HL-60 (cell line): ENCODE results near the gene SIX1.

ENCODE experiments used
- POLR2AphosphoS5 ChIP-seq: IDR thresholded peaks from 2 replicates; pipeline ENCODE4 v1.6.1; 2012; ENCODE audit warnings: low read depth
- TF ChIP-seq, protein P1 (sequence below): IDR thresholded peaks from one replicate; pipeline ENCODE4 v1.5.1; 2011; ENCODE audit warnings: low read length, control low read depth, inconsistent platforms; ENCODE audit not compliant: insufficient read depth

DNA sequence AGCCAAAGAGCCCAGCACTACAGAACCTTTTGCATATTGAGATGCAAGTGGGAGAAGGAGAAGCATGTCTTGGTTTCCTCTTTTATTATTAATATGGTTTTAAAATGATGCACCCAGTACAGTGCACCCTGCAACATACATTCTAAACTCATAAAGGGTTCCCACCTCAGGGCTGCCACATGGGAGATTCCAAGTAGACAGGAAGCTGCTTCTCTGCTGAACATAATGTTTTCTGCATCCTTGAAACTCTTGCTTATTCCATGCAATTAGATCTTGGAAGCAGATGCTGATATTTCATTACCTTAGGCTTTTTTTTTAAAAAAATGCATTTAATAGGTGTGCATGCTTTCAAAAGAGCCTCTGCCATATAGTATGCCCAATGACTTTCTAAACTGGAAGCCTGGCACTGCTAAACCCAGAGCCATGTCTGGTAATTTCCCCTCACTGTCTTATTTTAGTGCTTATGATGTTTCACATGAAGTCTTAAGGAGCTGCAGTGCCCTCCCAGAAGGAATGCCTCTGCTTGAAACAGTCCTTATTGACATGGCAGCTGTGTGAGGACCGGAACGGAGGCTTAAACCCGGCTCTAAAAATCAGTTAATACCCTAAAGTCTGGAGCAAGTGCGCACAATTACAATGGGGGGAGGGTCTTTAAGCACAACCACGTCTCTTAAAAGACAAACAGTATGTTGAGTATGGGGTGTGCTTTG lies 2.0 kb upstream of the SIX1 start:
- no peak for TF ChIP-seq POLR2AphosphoS5
- TF ChIP-seq, protein P1, sequence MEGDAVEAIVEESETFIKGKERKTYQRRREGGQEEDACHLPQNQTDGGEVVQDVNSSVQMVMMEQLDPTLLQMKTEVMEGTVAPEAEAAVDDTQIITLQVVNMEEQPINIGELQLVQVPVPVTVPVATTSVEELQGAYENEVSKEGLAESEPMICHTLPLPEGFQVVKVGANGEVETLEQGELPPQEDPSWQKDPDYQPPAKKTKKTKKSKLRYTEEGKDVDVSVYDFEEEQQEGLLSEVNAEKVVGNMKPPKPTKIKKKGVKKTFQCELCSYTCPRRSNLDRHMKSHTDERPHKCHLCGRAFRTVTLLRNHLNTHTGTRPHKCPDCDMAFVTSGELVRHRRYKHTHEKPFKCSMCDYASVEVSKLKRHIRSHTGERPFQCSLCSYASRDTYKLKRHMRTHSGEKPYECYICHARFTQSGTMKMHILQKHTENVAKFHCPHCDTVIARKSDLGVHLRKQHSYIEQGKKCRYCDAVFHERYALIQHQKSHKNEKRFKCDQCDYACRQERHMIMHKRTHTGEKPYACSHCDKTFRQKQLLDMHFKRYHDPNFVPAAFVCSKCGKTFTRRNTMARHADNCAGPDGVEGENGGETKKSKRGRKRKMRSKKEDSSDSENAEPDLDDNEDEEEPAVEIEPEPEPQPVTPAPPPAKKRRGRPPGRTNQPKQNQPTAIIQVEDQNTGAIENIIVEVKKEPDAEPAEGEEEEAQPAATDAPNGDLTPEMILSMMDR: no peak
